Activated T-helper 1 cell treated with anti-CD3 and anti-CD28 coated beads, Interleukin-12 subunit alpha, Interleukin-12 subunit beta, Interleukin-2, Interleukin-4 antibody, amounts not matched to agents 30 ng/mL and 10 ng/mL and 1 ng/mL, durations not matched to agents 14 hours and 24 hours and 36 hours (primary cell): ENCODE results near the gene LRRN1. TPM values are rescaled to one million over a fixed set of nuclear protein-coding genes. Genes with fewer than 3 reads are reported as not detected.
"Not testable (repeated sequence)": the region's sequence is repeated elsewhere in the genome, so short reads cannot be mapped to it uniquely, and the experiment has no call there.

Source experiments
- DNase-seq: peaks from one replicate; pipeline ENCODE4 v3.0.0; 2021; ENCODE audit warnings: low spot score
- H3K27ac Mint-ChIP-seq: one replicate; pipeline ENCODE4 v1.8.0; 2021; ENCODE audit warnings: mild to moderate bottlenecking, mixed read lengths
- H3K27me3 Mint-ChIP-seq: one replicate; pipeline ENCODE4 v1.8.0; 2022; ENCODE audit warnings: mild to moderate bottlenecking, moderate library complexity, mixed read lengths; ENCODE audit not compliant: insufficient read depth
- H3K36me3 Mint-ChIP-seq: one replicate; pipeline ENCODE4 v1.8.0; 2021; ENCODE audit warnings: low read depth, mixed read lengths
- H3K4me1 Mint-ChIP-seq: one replicate; pipeline ENCODE4 v1.8.0; 2021; ENCODE audit warnings: low read depth, mixed read lengths
- H3K4me3 Mint-ChIP-seq: one replicate; pipeline ENCODE4 v1.8.0; 2021; ENCODE audit warnings: mild to moderate bottlenecking, moderate library complexity, mixed read lengths
- H3K9me3 Mint-ChIP-seq: one replicate; pipeline ENCODE4 v1.8.0; 2021; ENCODE audit warnings: mixed read lengths
- intact Hi-C: fragments of 100-400 bp; cut with micrococcal nuclease; formaldehyde crosslinking; loops from one replicate; pipeline ENCODE4 v1.15.1; 2024
- total RNA-seq: library from RNA; stranded (reverse); gene quantifications from 2 replicates; pipeline ENCODE4 v1.2.3, GENCODE V29; 2022

The LRRN1 gene
- total RNA-seq, 1 donor from 2014 or later: not detected

GRCh38 chr3:3821777-3822176 lies 22.5 kb downstream of the LRRN1 start:
- Mint-ChIP-seq H3K27me3 (no peaks in the 10 kb centered on the region), H3K4me1 (no peaks in the 10 kb centered on the region), H3K4me3 (no peak overlapping the region), H3K27ac (no peak overlapping the region), H3K36me3 (no peaks in the 10 kb centered on the region), H3K9me3 (no peaks in the 10 kb centered on the region)
- no peak for DNase-seq
- intact Hi-C loops: no loop called here

DNA sequence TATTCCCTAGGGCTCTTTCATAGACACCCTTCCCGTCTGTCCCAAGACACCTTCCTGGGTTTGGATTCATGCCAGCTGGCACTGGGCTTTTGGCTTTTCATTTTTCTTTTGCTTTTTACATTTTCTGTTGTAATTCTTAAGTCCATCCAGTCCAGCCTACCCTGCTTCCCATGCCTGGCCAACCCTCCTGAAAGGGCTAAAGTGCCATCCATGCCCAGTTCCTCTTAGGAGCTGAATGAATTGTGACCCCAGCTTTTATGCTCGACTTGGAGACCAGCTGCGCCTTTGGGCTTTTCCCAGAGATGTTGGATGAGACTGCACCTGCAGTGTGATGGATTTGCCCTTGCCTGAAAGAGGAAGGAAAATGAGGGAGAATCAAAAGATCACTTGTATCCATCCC lies 25.8 kb downstream of the LRRN1 start:
- no peak overlapping the region for H3K4me3 Mint-ChIP-seq
- no peaks in the 10 kb centered on the region for H3K9me3 Mint-ChIP-seq
- H3K27me3 Mint-ChIP-seq: no peaks in the 10 kb centered on the region
- no peaks in the 10 kb centered on the region for H3K36me3 Mint-ChIP-seq
- no peak overlapping the region for H3K27ac Mint-ChIP-seq
- H3K4me1 Mint-ChIP-seq: no peaks in the 10 kb centered on the region
- intact Hi-C loops: no loop called here
- DNase-seq: no peak

- DNase-seq: no peak
- intact Hi-C loops: no loop called here
- no peaks in the 10 kb centered on the region for H3K9me3 Mint-ChIP-seq
- H3K4me3 Mint-ChIP-seq: no peak overlapping the region
- H3K36me3 Mint-ChIP-seq: no peaks in the 10 kb centered on the region
- no peak overlapping the region for H3K27ac Mint-ChIP-seq
- no peaks in the 10 kb centered on the region for H3K4me1 Mint-ChIP-seq
- H3K27me3 Mint-ChIP-seq: no peaks in the 10 kb centered on the region
Measured at GRCh38 chr3:3826521-3826920, 27.3 kb downstream of the LRRN1 start.

- Mint-ChIP-seq H3K9me3 (no peaks in the 10 kb centered on the region), H3K36me3 (no peaks in the 10 kb centered on the region), H3K4me1 (no peaks in the 10 kb centered on the region), H3K27ac (no peak overlapping the region), H3K4me3 (no peak overlapping the region), H3K27me3 (no peaks in the 10 kb centered on the region)
- intact Hi-C loops: no loop called here
- DNase-seq: no peak
Measured at GRCh38 chr3:3827111-3827510, 27.9 kb downstream of the LRRN1 start.

GRCh38 chr3:3828417-3828816 lies 29.2 kb downstream of the LRRN1 start:
- H3K9me3 Mint-ChIP-seq, intact Hi-C loops, H3K27me3 Mint-ChIP-seq, H3K4me3 Mint-ChIP-seq, H3K27ac Mint-ChIP-seq, H3K36me3 Mint-ChIP-seq, DNase-seq, H3K4me1 Mint-ChIP-seq: not testable (repeated sequence)

DNA sequence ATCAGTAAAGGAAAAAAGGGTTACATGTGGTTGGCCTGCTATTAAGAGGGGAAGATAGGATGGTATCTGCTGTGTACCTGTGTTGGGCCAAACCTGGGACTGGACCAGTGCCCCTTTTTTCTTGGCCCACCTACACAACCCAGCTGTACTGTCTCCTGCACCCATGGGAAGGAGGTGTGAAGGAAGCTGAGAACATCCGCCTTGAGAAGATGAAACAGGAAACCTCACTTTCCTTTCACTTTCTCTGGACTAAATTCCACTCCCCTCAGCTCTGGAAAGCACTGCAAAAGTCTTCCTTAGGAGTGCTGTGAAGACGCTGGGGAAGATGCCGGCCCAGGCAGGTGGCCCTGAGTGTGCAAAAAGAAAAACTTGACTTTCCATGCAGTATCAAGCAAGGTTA lies 37.6 kb downstream of the LRRN1 start:
- Mint-ChIP-seq H3K36me3 (no peaks in the 10 kb centered on the region), H3K27ac (no peak overlapping the region), H3K4me3 (no peak overlapping the region), H3K4me1 (no peaks in the 10 kb centered on the region), H3K27me3 (no peaks in the 10 kb centered on the region), H3K9me3 (peaks cover 21% of the 10 kb centered on the region)
- intact Hi-C loops: no loop called here
- DNase-seq: no peak

DNA sequence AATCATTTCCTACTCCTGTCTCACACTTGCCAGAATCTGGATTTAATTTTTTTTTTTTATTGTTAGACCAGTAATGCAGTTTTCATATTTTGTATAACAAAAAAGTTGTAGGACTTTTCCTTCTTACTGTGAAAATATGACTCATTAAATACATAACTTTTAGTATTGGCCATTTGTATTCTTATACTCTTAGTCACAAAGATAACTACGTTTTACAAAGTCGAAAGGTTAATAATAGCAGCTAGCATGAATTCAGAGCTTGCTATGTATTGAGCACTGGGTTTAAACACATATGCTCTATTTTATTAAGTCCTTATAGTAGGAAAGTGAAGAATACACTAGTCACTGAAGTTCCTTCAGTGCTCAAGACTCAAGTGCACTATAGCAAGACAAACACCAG lies 43.1 kb downstream of the LRRN1 start:
- H3K27ac Mint-ChIP-seq: no peak overlapping the region

DNA sequence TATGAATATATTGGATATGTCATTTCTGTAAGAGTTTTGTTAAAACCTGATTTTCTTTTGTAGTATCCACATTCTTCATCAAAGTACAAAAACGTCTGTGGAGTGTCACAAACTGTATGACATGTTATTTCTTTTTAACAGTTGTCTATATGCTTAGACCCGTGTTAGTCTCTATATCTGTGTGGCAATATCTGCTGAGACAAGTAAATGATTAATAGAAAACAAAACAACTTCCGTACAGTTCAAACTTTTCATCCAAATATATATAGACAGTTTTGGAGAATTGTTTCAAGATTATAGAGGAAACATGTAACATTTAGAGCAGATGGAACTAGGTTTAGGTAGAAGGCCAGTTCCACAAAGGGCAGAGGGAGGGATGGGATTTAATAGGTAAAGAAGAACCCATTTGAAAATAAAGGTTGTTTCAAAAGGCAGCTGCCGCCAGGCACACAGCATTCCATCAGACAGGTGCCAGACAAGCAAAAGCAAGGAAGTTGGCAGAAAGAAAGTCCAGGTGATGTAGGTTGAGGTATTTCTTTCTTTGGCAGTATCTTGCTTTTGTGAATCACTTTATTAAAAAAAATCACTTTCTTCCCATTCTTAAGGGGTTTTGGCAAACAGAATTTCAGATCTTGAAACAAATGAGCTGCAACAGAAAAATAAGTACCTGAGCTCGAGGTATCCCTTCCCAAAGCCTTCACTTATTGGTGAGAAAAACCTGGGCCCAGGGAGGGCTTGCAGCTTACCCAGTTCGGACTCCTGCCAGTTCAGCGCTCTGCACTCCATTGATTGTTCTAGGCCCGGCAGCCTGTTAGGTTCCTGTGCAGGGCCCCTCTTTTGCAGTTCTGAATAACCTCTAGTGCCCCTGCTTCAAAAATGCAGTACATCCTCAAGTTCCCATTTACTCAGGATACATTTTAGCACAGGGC lies 49.0 kb downstream of the LRRN1 start:
- intact Hi-C loops: no loop called here
- Mint-ChIP-seq H3K27ac (no peak overlapping the region), H3K27me3 (no peaks in the 10 kb centered on the region), H3K4me3 (no peak overlapping the region), H3K4me1 (no peaks in the 10 kb centered on the region), H3K36me3 (no peaks in the 10 kb centered on the region), H3K9me3 (no peaks in the 10 kb centered on the region)
- no peak for DNase-seq

More for the DNA sequence above, 43.1 kb downstream of the LRRN1 start:
- Mint-ChIP-seq H3K9me3 (peaks cover 13% of the 10 kb centered on the region), H3K36me3 (no peaks in the 10 kb centered on the region), H3K4me3 (no peak overlapping the region), H3K4me1 (no peaks in the 10 kb centered on the region), H3K27me3 (no peaks in the 10 kb centered on the region)
- intact Hi-C loops: no loop called here
- DNase-seq: no peak

DNA sequence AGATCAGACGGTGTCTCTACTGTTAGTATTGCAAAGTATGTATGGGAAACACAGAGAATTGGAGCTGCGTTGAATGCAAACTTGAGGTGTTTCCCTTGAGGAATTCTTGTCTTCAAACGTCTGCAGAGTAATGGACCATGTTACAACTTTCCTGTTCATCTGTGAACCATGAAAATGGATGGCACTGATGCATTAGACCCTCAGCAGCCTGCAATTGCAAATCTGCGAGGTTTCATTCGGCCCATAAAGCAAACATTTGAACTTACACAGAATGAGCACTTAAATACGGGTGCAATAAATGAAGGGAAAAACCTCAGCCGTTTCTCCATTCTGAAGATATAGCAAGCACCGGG lies 49.7 kb downstream of the LRRN1 start:
- H3K9me3 Mint-ChIP-seq: no peaks in the 10 kb centered on the region
- DNase-seq: no peak
- H3K36me3 Mint-ChIP-seq: no peaks in the 10 kb centered on the region
- H3K27me3 Mint-ChIP-seq: no peaks in the 10 kb centered on the region
- H3K4me3 Mint-ChIP-seq: no peak overlapping the region
- no peak overlapping the region for H3K27ac Mint-ChIP-seq
- intact Hi-C loops: no loop called here
- no peaks in the 10 kb centered on the region for H3K4me1 Mint-ChIP-seq

DNA sequence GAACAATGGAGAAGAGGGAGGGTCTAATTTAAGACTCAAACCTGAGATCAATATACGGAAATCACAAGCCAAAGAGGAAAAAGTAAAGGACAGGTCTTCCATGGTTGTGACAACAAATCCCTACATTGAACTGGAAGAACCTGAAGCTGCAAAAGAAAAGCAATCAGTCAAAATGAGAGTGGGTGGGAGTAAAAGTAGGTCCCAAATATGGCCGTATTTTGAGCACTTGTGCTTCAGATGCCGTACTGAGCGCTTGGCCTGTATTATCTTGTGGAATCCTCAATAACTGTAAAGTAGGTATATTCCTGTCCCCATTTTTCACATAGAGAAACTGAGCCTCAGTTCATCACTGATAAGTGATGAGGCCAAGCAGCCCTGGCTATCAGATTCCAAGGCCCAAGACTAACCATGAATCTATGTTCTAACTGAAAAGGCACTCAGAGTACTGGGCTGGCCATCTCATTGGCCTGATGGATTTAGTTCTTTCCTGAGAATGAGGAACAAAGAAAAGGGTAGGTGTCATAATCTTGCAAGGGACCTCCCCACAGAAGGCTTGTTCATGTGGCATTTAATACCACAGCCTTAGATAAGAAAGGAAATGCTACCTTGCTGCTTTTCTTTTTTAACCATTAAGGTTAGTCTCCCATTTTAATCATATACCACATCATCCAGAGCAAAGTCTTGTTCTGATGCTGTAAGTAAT lies 52.5 kb downstream of the LRRN1 start:
- Mint-ChIP-seq H3K4me3 (no peak overlapping the region), H3K27me3 (no peaks in the 10 kb centered on the region), H3K9me3 (no peaks in the 10 kb centered on the region), H3K4me1 (no peaks in the 10 kb centered on the region), H3K27ac (no peak overlapping the region), H3K36me3 (no peaks in the 10 kb centered on the region)
- DNase-seq: no peak
- intact Hi-C loops: no loop called here

DNA sequence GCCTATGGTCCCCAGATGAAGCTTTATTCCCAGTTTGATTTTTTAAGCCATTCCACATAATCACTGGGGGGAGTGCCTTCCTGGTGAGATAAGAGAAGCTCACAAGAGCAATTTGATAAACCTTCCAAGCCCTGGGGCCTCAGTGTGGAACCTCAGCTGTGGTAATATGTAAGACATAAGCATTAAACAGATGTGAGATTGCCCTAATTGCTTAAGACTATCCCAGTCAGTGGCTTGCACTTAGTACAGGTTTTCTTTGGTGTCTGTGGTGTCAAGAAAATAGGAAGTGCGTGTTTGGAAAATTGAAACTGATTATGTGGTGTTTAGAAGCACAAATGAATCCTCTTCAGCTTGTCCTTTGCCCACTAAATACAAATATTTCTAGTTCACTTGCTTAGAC lies 54.3 kb downstream of the LRRN1 start:
- no peaks in the 10 kb centered on the region for H3K27me3 Mint-ChIP-seq
- H3K27ac Mint-ChIP-seq: no peak overlapping the region

DNA sequence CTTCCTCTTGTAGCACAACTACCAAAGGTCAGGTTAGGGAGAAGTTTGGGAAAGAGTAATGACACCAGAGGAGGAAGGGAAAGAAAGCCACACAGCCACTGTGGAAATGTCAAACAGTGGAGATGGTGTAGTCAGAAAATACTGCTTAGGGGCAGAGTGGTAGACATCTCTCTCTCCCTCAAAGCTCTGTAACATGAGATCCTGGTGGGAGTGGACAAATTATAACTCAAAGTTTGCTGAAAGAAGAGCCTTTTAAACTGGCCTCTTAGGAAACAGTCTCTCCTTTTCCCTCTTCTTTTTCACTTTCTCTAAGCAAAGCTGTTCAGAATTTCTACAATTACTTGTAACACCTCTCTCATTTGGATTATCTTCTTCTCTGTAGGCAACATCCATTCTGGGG lies 55.8 kb downstream of the LRRN1 start:
- Mint-ChIP-seq H3K9me3 (no peaks in the 10 kb centered on the region), H3K27ac (no peak overlapping the region), H3K4me1 (no peaks in the 10 kb centered on the region), H3K36me3 (no peaks in the 10 kb centered on the region), H3K4me3 (no peak overlapping the region), H3K27me3 (no peaks in the 10 kb centered on the region)
- intact Hi-C loops: no loop called here
- DNase-seq: no peak

More for the DNA sequence above, 54.3 kb downstream of the LRRN1 start:
- H3K9me3 Mint-ChIP-seq: no peaks in the 10 kb centered on the region
- H3K36me3 Mint-ChIP-seq: no peaks in the 10 kb centered on the region
- H3K4me3 Mint-ChIP-seq: no peak overlapping the region
- DNase-seq: no peak
- intact Hi-C loops: no loop called here
- no peaks in the 10 kb centered on the region for H3K4me1 Mint-ChIP-seq

DNA sequence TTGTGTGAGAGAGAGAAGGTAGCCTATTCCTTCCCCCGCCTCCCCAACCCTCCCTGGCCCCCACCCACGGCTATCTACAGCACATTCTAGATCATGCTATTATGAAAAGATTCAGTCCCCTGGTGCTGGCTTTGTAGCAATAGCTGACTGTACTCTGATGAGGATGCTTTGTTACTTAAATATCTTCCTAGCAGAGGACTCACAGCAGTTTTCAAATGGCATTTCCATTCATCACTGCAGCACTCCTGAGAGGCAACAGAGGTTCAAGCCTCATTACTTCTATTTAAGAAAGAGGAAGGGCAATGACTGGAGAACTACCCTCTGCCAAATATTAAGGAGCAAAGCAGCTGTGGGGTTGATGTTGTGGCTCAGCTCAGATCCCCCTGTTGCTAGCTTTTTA lies 61.0 kb downstream of the LRRN1 start:
- no peak for DNase-seq
- H3K36me3 Mint-ChIP-seq: no peaks in the 10 kb centered on the region
- H3K27me3 Mint-ChIP-seq: no peaks in the 10 kb centered on the region
- peaks cover 5% of the 10 kb centered on the region for H3K9me3 Mint-ChIP-seq
- intact Hi-C loops: no loop called here
- H3K27ac Mint-ChIP-seq: no peak overlapping the region
- no peaks in the 10 kb centered on the region for H3K4me1 Mint-ChIP-seq
- H3K4me3 Mint-ChIP-seq: no peak overlapping the region
